A549 (cell line): ENCODE measurements around the gene SPAG17. TPM values are rescaled to one million over a fixed set of nuclear protein-coding genes. Genes with fewer than 3 reads are reported as not detected.

Source experiments
- ATAC-seq, 2 experiments: fragments of 200-7000 bp in 1 of 2; fragments of >200 bp in 1 of 2; cut with Nextera tagmentation in 1 of 2; cut with Tn5 transposase in 1 of 2; 3 replicates each; pipeline versions ENCODE4 v1.8.0 to v1.9.1; 2018 to 2020; ENCODE audit warnings: mild to moderate bottlenecking in 1 of 2, moderate library complexity in 1 of 2
- CTCF ChIA-PET: fragments of 300-600 bp; sonication (Branson Sonifier 250); formaldehyde crosslinking; extraction: SDS; loops from one replicate; lab custom pipeline; 2021; ENCODE audit warnings: antibody characterized with exemption, inconsistent platforms; lab: Yijun Ruan, JAX
- POLR2A ChIA-PET: fragments of 350-600 bp; formaldehyde crosslinking; extraction: SDS; loops from one replicate; lab custom pipeline; 2021; ENCODE audit warnings: antibody characterized with exemption, inconsistent platforms; lab: Yijun Ruan, JAX
- DNase-seq, 2 experiments: peaks; one replicate each; pipeline versions ENCODE4 v3.0.0 to v3.0.0-alpha.2; 2011 to 2016; ENCODE audit warnings: low read depth in 1 of 2, low spot score in 1 of 2
- FAIRE-seq: peaks from 2 replicates; lab custom pipeline; 2011; peaks lifted over from hg19 to GRCh38; lab: Jason Lieb, UNC
- H3K27ac ChIP-seq, 2 experiments: fragments of >200 bp; sonication (Bioruptor Twin); formaldehyde crosslinking; 3 replicates each; pipeline ENCODE4 v1.5.1; 2016 to 2017
- H3K4me1 ChIP-seq: fragments of >200 bp; sonication (Bioruptor Twin); formaldehyde crosslinking; 3 replicates; pipeline ENCODE4 v1.6.1; 2016
- H3K4me2 ChIP-seq: fragments of >200 bp; sonication (Bioruptor Twin); formaldehyde crosslinking; 3 replicates; pipeline ENCODE4 v1.6.1; 2016
- H3K4me3 ChIP-seq: fragments of >200 bp; sonication (Bioruptor Twin); formaldehyde crosslinking; 3 replicates; pipeline ENCODE4 v1.5.1; 2016
- H3K9me3 ChIP-seq: fragments of >200 bp; sonication (Bioruptor Twin); formaldehyde crosslinking; 3 replicates; pipeline ENCODE4 v1.6.1; 2016
- BCL3 ChIP-seq: fragments of >200 bp; sonication (Bioruptor Twin); formaldehyde crosslinking; IDR thresholded peaks from 3 replicates; pipeline ENCODE4 v1.6.1; 2016
- CBX8 ChIP-seq: fragments of 200-600 bp; sonication (generic); IDR thresholded peaks from 2 replicates; pipeline ENCODE4 v1.6.1; 2016
- EHF ChIP-seq: fragments of 250-450 bp; sonication (Bioruptor Pico); IDR thresholded peaks from 2 replicates; pipeline ENCODE4 v1.5.0; 2020; ENCODE audit warnings: mild to moderate bottlenecking
- FOSL2 ChIP-seq, 2 experiments: fragments of 450-650 bp in 1 of 2; fragments of >200 bp in 1 of 2; sonication (Bioruptor Twin) in 1 of 2; formaldehyde crosslinking; IDR thresholded peaks; 2 replicates each; pipeline versions ENCODE4 v1.5.0 to v1.6.1; 2016 to 2020; ENCODE audit warnings: mild to moderate bottlenecking in 1 of 2, moderate library complexity in 1 of 2
- FOXS1 ChIP-seq: fragments of 250-450 bp; sonication (Bioruptor Pico); IDR thresholded peaks from 2 replicates; pipeline ENCODE4 v1.5.0; 2020; ENCODE audit warnings: mild to moderate bottlenecking, moderate library complexity
- HOXA7 ChIP-seq: fragments of 250-450 bp; sonication (Bioruptor Pico); IDR thresholded peaks from 2 replicates; pipeline ENCODE4 v1.5.0; 2020; ENCODE audit warnings: mild to moderate bottlenecking, moderate library complexity
- JUN ChIP-seq, 2 experiments: fragments of >200 bp; sonication (Bioruptor Twin); formaldehyde crosslinking; IDR thresholded peaks; 2 replicates in 1 of 2; 3 replicates in 1 of 2; pipeline ENCODE4 v1.6.1; 2016 to 2017
- KDM1A ChIP-seq: fragments of 200-600 bp; sonication (generic); IDR thresholded peaks from 2 replicates; pipeline ENCODE4 v1.6.1; 2016; ENCODE audit warnings: low read depth, mild to moderate bottlenecking
- KDM5A ChIP-seq: fragments of 200-600 bp; sonication (generic); IDR thresholded peaks from 2 replicates; pipeline ENCODE4 v1.6.1; 2016; ENCODE audit warnings: antibody characterized with exemption, mild to moderate bottlenecking
- MAZ ChIP-seq: fragments of 150-350 bp; IDR thresholded peaks from 2 replicates; pipeline ENCODE4 v1.6.1; 2014; ENCODE audit warnings: antibody characterized with exemption, low read depth, low read length, borderline replicate concordance
- POLR2A ChIP-seq: IDR thresholded peaks from 2 replicates; pipeline ENCODE4 v1.6.1; 2012; ENCODE audit warnings: mild to moderate bottlenecking, low read length
- RAD21 ChIP-seq, 2 experiments: fragments of >200 bp in 1 of 2; sonication (Bioruptor Twin) in 1 of 2; formaldehyde crosslinking in 1 of 2; IDR thresholded peaks in 1 of 2; conservative IDR thresholded peaks in 1 of 2; 2 replicates in 1 of 2; 3 replicates in 1 of 2; pipeline ENCODE4 v1.6.1; 2012 to 2018; ENCODE audit warnings: inconsistent platforms in 1 of 2
- RARB ChIP-seq: fragments of 250-450 bp; sonication (Bioruptor Pico); IDR thresholded peaks from 2 replicates; pipeline ENCODE4 v1.8.0; 2021; ENCODE audit warnings: mild to moderate bottlenecking, moderate library complexity
- SMC3 ChIP-seq: fragments of >200 bp; sonication (Bioruptor Twin); formaldehyde crosslinking; IDR thresholded peaks from 3 replicates; pipeline ENCODE4 v1.6.1; 2018; ENCODE audit warnings: inconsistent platforms
- USF2 ChIP-seq: fragments of 450-650 bp; IDR thresholded peaks from 2 replicates; pipeline ENCODE4 v1.6.1; 2014; ENCODE audit warnings: antibody characterized with exemption
- ZC3H11A ChIP-seq: fragments of 450-650 bp; IDR thresholded peaks from 2 replicates; pipeline ENCODE4 v1.6.1; 2014; ENCODE audit warnings: antibody characterized with exemption, mild to moderate bottlenecking
- ZNF302 ChIP-seq: fragments of 250-450 bp; sonication (Bioruptor Pico); IDR thresholded peaks from 2 replicates; pipeline ENCODE4 v1.9.0; 2021; ENCODE audit warnings: inconsistent platforms, mild to moderate bottlenecking, moderate library complexity
- ZSCAN20 ChIP-seq: fragments of 250-450 bp; sonication (Bioruptor Pico); IDR thresholded peaks from 2 replicates; pipeline ENCODE4 v1.8.0; 2022; ENCODE audit warnings: mild to moderate bottlenecking, moderate library complexity
- WGBS: methylation state at CpG from one replicate; pipeline ENCODE4 v1.1.6; 2017; ENCODE audit errors: missing lambda C conversion rate; 5-methylcytosine and 5-hydroxymethylcytosine counted together
- polyA plus RNA-seq, 4 experiments: library from polyadenylated mRNA; depleted of rRNA in 3 of 4; stranded (reverse); fragments of >200 nt; fragmentation: RNase III in 1 of 4; extraction: RNeasy Plus Mini Kit Qiagen cat#74134 plus additional on column Dnase treatment in 1 of 4; gene quantifications; 2 replicates in 3 of 4; 3 replicates in 1 of 4; pipeline ENCODE4 v1.2.3, GENCODE V29; 2011 to 2017
- TF ChIP-seq, protein P1 (sequence below): IDR thresholded peaks from 2 replicates; pipeline ENCODE4 v1.6.1; 2012

The SPAG17 gene
- polyA plus RNA-seq, 2 of the 4 experiments (the other 2 are of a cell fraction): 0.13 TPM; not detected in 1

DNA sequence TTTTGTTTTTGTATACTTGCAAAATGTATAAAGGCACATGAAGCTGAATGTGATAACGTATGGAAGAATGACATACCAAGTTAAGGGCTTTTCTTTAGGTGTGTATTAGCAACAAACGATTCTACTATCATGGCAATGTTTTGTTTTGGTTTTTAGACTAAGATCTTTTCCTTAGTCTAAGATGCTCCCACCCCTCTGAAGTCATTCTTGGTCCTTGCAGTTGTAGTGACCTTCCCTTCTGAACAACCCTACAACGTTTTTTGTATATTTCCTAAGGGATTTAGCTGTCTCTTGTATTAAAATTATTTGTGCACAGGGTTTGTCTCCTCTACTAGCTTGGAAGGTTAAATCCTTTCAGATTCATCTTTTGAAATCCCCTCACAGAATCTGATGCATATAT is 61.0 kb downstream of the SPAG17 start (continued):
- TF ChIP-seq ZSCAN20 (CRISPR knock-in tag): no peak
- TF ChIP-seq SMC3: no peak
- no peak for TF ChIP-seq FOXS1 (CRISPR knock-in tag)
- TF ChIP-seq RAD21 (conservative IDR thresholded peaks at IDR 0.05 in 1 of 2, IDR thresholded peaks at IDR 0.05 in 1 of 2): no peak

DNA sequence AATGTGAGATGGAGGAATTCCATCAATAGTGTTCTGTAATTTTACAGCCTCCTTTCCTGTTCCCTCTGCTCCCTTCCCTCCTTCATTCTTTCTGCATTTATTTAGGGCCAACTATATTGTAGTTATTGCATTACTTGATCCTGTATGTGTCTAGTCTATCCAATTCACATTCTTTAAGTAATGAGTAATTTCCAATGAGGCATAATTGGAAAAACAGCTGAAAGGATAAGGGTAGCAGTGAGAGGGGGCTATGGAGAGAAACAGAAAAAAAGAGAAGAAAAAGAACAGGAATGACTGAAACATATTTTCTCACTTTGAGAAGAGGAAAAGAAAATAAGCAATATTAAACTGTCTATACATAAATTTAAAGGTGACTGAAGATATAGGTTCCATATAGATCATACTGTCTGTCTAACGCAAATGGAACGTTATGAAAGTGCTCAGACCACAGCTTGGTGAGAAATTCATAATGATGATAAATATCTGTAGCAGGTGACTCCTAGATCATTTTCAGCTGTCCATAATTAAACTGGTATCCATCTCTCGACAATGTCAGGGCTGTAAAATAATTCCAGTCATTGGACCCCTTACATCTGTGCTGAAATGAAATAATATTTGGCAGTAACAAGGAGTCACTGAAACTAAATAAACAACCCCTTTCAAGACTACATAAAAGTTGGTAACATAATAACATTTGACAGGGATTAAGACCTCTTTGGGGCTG is 61.8 kb downstream of the SPAG17 start:
- DNase-seq: no peak
- POLR2A ChIA-PET: no interaction called here
- Histone ChIP-seq H3K4me1 (no peaks in the 10 kb centered on the region), H3K27ac (no peak overlapping the region), H3K4me2 (no peak overlapping the region), H3K4me3 (no peak overlapping the region), H3K9me3 (no peaks in the 10 kb centered on the region)
- 50% methylated on average over 3 of the region's 3 CpGs for WGBS
- CTCF ChIA-PET: no interaction called here
- TF ChIP-seq, protein P1, sequence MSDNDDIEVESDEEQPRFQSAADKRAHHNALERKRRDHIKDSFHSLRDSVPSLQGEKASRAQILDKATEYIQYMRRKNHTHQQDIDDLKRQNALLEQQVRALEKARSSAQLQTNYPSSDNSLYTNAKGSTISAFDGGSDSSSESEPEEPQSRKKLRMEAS: no peak
- TF ChIP-seq BCL3 (no peak), MAZ (no peak)
- no peak for FAIRE-seq
- no peak for ATAC-seq

GRCh38 chr1:118122234-118123004 is 62.6 kb downstream of the SPAG17 start:
- POLR2A ChIA-PET: no interaction called here
- DNase-seq (no peak), FAIRE-seq (no peak)
- no peaks in the 10 kb centered on the region for H3K4me1 ChIP-seq
- TF ChIP-seq CBX8: no peak
- TF ChIP-seq ZC3H11A: no peak
- TF ChIP-seq KDM5A: no peak
- no peak for TF ChIP-seq POLR2A
- no peak for TF ChIP-seq JUN (IDR thresholded peaks at IDR 0.05)
- no peak for TF ChIP-seq RARB (CRISPR knock-in tag)
- TF ChIP-seq USF2: no peak
- TF ChIP-seq KDM1A: no peak
- TF ChIP-seq, all 56 proteins: peak for 0
- CTCF ChIA-PET: no interaction called here
- Histone ChIP-seq H3K4me3 (no peak overlapping the region), H3K9me3 (no peaks in the 10 kb centered on the region), H3K4me2 (no peak overlapping the region), H3K27ac (no peak overlapping the region)
- no peak for ATAC-seq
- 21% methylated on average over 4 of the region's 4 CpGs for WGBS

GRCh38 chr1:118118873-118119463 is 66.1 kb downstream of the SPAG17 start:
- POLR2A ChIA-PET: no interaction called here
- no peaks in the 10 kb centered on the region for H3K4me1 ChIP-seq

More at GRCh38 chr1:118118873-118119463, 66.1 kb downstream of the SPAG17 start:
- DNase-seq (no peak), ATAC-seq (no peak), FAIRE-seq (no peak)
- no peak overlapping the region for H3K4me2 ChIP-seq
- H3K27ac ChIP-seq: no peak overlapping the region
- TF ChIP-seq ZNF302 (CRISPR knock-in tag) (no peak), BCL3 (no peak), FOSL2 (IDR thresholded peaks at IDR 0.05) (no peak), FOSL2 (CRISPR knock-in tag; IDR thresholded peaks at IDR 0.05) (no peak), MAZ (no peak), HOXA7 (CRISPR knock-in tag) (no peak), EHF (no peak)
- no peaks in the 10 kb centered on the region for H3K9me3 ChIP-seq
- CTCF ChIA-PET: no interaction called here
- 33% methylated on average over 2 of the region's 2 CpGs for WGBS
- no peak overlapping the region for H3K4me3 ChIP-seq
